ENCODE results near the gene TRAF6. TPM values are rescaled to one million over a fixed set of nuclear protein-coding genes. Genes with fewer than 3 reads are reported as not detected.

TRAF6 gene
- total and polyA plus RNA-seq, 2 of the 13 experiments (the other 11 are each of a cell fraction or from before 2014, with no cell fraction given): 3.3 to 5.9 TPM

DNA sequence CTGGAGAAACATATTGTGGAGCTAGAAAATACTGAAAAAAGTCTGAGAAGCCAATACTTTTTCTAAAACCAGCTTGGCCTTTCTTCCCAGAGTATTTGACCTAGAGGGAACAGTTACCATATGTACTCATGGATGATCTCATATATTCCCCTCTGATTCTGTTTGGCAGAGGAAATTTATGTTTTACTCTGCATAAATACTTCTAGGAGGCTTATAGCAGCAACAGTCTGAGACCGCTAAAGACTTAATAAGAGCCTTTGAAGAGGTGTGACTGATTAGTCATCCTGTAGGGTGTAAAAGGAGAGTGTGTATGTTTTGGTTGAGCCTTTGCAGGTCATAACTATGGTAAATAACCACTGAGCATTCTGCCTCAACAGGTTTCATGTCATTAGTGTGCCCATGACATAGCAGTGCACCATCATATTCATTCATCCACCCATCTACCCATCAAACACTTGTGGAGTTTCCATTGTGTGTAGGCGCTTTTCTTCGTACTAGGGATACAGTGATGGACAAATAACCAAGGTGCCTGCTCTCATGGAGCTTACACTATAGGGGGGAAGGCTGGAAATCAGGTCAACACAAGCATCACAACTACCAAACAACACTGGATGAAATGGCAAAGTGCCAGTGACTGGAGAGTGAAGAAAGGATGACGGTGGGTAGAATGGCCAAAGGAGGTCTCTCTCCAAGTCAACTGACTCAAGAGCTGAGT, 44.5 kb downstream of the TRAF6 start:
- BruUV-seq (replicated peaks): no TSS peak
- WGBS (ENCODE audit: low lambda C conversion rate): 59% methylated on average over 4 of the region's 4 CpGs
- Histone ChIP-seq H2AFZ (ENCODE audit: low read length) (no peak overlapping the region), H3K27ac (ENCODE audit: extremely low read length, insufficient read depth, low read length) (no peak overlapping the region), H3K9ac (ENCODE audit: insufficient read depth, low read depth, low read length) (no peak overlapping the region), H3K4me1 (ENCODE audit: insufficient read depth, low read length) (no peaks in the 10 kb centered on the region), H3K4me3 (replicated peaks in 1 of 3; ENCODE audit: insufficient read depth in 1 of 3, low read depth in 2 of 3, low read length in 3 of 3) (no peak overlapping the region), H3K9me3 (ENCODE audit: low read length) (no peaks in the 10 kb centered on the region), H3K79me2 (ENCODE audit: insufficient read depth, low read length) (no peaks in the 10 kb centered on the region), H3K36me3 (replicated peaks in 1 of 2; ENCODE audit: control insufficient read depth in 1 of 2, insufficient read depth in 2 of 2, low read length in 2 of 2) (no peaks in the 10 kb centered on the region), H3K27me3 (ENCODE audit: control insufficient read depth in 1 of 2, insufficient read depth in 2 of 2, low read length in 2 of 2) (no peaks in the 10 kb centered on the region), H3K4me2 (ENCODE audit: low read depth, low read length) (no peak overlapping the region), H4K20me1 (ENCODE audit: insufficient read depth, low read length) (no peaks in the 10 kb centered on the region)
- DNase-seq (ENCODE audit: low spot score) (no peak), FAIRE-seq (no peak), ATAC-seq (no peak)
- CTCF ChIA-PET (ENCODE audit: low intra/inter-chr PET ratio, low total read pairs): no interaction called here
- in situ Hi-C loops (cut with HindIII; ENCODE audit: extremely low pct_ligation_motif_present, low pct_unique_long_range_greater_than_20kb) (no loop called here), intact Hi-C loops (cut with micrococcal nuclease; ENCODE audit: unreplicated experiment) (no loop called here)
- POLR2A ChIA-PET: no interaction called here
- TF ChIP-seq ZNF782 (CRISPR knock-in tag; IDR thresholded peaks at IDR 0.05; ENCODE audit: borderline replicate concordance) (no peak), ZNF772 (CRISPR knock-in tag; IDR thresholded peaks at IDR 0.05) (no peak), ZNF850 (CRISPR knock-in tag; conservative IDR thresholded peaks at IDR 0.05) (no peak), REXO4 (CRISPR knock-in tag; IDR thresholded peaks at IDR 0.05; ENCODE audit: borderline replicate concordance) (no peak), ZNF644 (CRISPR knock-in tag; IDR thresholded peaks at IDR 0.05; ENCODE audit: low read depth) (no peak), NCOA1 (CRISPR knock-in tag; IDR thresholded peaks at IDR 0.05) (no peak), SYNCRIP (IDR thresholded peaks at IDR 0.05; ENCODE audit: insufficient read depth, low read depth, low read length) (no peak), ZSCAN21 (CRISPR knock-in tag; IDR thresholded peaks at IDR 0.05; ENCODE audit: borderline replicate concordance) (no peak)
- TF ChIP-seq, protein P1, sequence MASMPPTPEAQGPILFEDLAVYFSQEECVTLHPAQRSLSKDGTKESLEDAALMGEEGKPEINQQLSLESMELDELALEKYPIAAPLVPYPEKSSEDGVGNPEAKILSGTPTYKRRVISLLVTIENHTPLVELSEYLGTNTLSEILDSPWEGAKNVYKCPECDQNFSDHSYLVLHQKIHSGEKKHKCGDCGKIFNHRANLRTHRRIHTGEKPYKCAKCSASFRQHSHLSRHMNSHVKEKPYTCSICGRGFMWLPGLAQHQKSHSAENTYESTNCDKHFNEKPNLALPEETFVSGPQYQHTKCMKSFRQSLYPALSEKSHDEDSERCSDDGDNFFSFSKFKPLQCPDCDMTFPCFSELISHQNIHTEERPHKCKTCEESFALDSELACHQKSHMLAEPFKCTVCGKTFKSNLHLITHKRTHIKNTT (CRISPR knock-in tag; IDR thresholded peaks at IDR 0.05): no peak
- TF ChIP-seq, protein P2, sequence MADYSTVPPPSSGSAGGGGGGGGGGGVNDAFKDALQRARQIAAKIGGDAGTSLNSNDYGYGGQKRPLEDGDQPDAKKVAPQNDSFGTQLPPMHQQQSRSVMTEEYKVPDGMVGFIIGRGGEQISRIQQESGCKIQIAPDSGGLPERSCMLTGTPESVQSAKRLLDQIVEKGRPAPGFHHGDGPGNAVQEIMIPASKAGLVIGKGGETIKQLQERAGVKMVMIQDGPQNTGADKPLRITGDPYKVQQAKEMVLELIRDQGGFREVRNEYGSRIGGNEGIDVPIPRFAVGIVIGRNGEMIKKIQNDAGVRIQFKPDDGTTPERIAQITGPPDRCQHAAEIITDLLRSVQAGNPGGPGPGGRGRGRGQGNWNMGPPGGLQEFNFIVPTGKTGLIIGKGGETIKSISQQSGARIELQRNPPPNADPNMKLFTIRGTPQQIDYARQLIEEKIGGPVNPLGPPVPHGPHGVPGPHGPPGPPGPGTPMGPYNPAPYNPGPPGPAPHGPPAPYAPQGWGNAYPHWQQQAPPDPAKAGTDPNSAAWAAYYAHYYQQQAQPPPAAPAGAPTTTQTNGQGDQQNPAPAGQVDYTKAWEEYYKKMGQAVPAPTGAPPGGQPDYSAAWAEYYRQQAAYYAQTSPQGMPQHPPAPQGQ (CRISPR knock-in tag; IDR thresholded peaks at IDR 0.05; ENCODE audit: borderline replicate concordance): no peak
- TF ChIP-seq, protein P3, sequence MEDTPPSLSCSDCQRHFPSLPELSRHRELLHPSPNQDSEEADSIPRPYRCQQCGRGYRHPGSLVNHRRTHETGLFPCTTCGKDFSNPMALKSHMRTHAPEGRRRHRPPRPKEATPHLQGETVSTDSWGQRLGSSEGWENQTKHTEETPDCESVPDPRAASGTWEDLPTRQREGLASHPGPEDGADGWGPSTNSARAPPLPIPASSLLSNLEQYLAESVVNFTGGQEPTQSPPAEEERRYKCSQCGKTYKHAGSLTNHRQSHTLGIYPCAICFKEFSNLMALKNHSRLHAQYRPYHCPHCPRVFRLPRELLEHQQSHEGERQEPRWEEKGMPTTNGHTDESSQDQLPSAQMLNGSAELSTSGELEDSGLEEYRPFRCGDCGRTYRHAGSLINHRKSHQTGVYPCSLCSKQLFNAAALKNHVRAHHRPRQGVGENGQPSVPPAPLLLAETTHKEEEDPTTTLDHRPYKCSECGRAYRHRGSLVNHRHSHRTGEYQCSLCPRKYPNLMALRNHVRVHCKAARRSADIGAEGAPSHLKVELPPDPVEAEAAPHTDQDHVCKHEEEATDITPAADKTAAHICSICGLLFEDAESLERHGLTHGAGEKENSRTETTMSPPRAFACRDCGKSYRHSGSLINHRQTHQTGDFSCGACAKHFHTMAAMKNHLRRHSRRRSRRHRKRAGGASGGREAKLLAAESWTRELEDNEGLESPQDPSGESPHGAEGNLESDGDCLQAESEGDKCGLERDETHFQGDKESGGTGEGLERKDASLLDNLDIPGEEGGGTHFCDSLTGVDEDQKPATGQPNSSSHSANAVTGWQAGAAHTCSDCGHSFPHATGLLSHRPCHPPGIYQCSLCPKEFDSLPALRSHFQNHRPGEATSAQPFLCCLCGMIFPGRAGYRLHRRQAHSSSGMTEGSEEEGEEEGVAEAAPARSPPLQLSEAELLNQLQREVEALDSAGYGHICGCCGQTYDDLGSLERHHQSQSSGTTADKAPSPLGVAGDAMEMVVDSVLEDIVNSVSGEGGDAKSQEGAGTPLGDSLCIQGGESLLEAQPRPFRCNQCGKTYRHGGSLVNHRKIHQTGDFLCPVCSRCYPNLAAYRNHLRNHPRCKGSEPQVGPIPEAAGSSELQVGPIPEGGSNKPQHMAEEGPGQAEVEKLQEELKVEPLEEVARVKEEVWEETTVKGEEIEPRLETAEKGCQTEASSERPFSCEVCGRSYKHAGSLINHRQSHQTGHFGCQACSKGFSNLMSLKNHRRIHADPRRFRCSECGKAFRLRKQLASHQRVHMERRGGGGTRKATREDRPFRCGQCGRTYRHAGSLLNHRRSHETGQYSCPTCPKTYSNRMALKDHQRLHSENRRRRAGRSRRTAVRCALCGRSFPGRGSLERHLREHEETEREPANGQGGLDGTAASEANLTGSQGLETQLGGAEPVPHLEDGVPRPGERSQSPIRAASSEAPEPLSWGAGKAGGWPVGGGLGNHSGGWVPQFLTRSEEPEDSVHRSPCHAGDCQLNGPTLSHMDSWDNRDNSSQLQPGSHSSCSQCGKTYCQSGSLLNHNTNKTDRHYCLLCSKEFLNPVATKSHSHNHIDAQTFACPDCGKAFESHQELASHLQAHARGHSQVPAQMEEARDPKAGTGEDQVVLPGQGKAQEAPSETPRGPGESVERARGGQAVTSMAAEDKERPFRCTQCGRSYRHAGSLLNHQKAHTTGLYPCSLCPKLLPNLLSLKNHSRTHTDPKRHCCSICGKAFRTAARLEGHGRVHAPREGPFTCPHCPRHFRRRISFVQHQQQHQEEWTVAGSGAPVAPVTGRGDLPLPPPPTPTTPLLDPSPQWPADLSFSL (CRISPR knock-in tag; IDR thresholded peaks at IDR 0.05): no peak
- TF ChIP-seq, protein P4, sequence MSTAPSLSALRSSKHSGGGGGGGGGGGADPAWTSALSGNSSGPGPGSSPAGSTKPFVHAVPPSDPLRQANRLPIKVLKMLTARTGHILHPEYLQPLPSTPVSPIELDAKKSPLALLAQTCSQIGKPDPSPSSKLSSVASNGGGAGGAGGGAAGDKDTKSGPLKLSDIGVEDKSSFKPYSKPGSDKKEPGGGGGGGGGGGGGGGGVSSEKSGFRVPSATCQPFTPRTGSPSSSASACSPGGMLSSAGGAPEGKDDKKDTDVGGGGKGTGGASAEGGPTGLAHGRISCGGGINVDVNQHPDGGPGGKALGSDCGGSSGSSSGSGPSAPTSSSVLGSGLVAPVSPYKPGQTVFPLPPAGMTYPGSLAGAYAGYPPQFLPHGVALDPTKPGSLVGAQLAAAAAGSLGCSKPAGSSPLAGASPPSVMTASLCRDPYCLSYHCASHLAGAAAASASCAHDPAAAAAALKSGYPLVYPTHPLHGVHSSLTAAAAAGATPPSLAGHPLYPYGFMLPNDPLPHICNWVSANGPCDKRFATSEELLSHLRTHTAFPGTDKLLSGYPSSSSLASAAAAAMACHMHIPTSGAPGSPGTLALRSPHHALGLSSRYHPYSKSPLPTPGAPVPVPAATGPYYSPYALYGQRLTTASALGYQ (CRISPR knock-in tag; IDR thresholded peaks at IDR 0.05): no peak

Data from HepG2 (cell line).